GM10248 (cell line): ENCODE data around the gene STIMATE.

Experiments
- CTCF ChIA-PET: fragments of 300-600 bp; sonication (Branson Sonifier 250); formaldehyde crosslinking; extraction: SDS; loops from one replicate; lab custom pipeline; 2021; ENCODE audit warnings: antibody characterized with exemption; lab: Yijun Ruan, JAX
- POLR2A ChIA-PET: fragments of 350-650 bp; sonication (Branson Sonifier 250); formaldehyde crosslinking; extraction: SDS; loops from one replicate; lab custom pipeline; 2020; ENCODE audit warnings: antibody characterized with exemption; lab: Yijun Ruan, JAX
- DNase-seq: peaks from one replicate; pipeline ENCODE4 v3.0.0; 2012; ENCODE audit errors: extremely low spot score
- CTCF ChIP-seq: IDR thresholded peaks from 2 replicates; pipeline ENCODE4 v1.5.1; 2012; ENCODE audit warnings: mild to moderate bottlenecking, low read depth; ENCODE audit errors: extremely low read depth, missing control alignments, control extremely low read depth

Gene STIMATE

GRCh38 chr3:52930748-52931147 is 33.4 kb upstream of the STIMATE start:
- CTCF ChIA-PET: interaction anchor here (1.3 to 2.9 kb wide), 6 partner anchors 10 to 74 kb away, joined by 3 to 10 read pairs (median 5); no protein-coding TSS in a partner anchor

GRCh38 chr3:52926554-52926953 is 29.2 kb upstream of the STIMATE start:
- POLR2A ChIA-PET: no interaction called here
- CTCF ChIA-PET: interaction anchor here (1.0 to 4.3 kb wide), 6 partner anchors 8 to 76 kb away, joined by 3 to 25 read pairs (median 7); no protein-coding TSS in a partner anchor
- DNase-seq: no peak
- TF ChIP-seq CTCF: no peak

More at GRCh38 chr3:52930748-52931147, 33.4 kb upstream of the STIMATE start:
- no peak for TF ChIP-seq CTCF
- POLR2A ChIA-PET: no interaction called here
- peak; percentile 33 for DNase-seq

GRCh38 chr3:52925405-52926313 is 28.3 kb upstream of the STIMATE start:
- TF ChIP-seq CTCF: no peak
- POLR2A ChIA-PET: interaction anchor here (0.6 kb wide), 1 partner anchor 52 kb away, joined by 4 read pairs; no protein-coding TSS in a partner anchor
- no peak for DNase-seq
- CTCF ChIA-PET: interaction anchor here (1.1 to 4.3 kb wide), 4 partner anchors 9 to 87 kb away, joined by 3 to 25 read pairs (median 13); no protein-coding TSS in a partner anchor

- DNase-seq: no peak
- ChIA-PET POLR2A (no interaction called here), CTCF (interaction anchor here (1.6 to 3.7 kb wide), 2 partner anchors 9 to 15 kb away, joined by 4 to 9 read pairs; no protein-coding TSS in a partner anchor)
- TF ChIP-seq CTCF: no peak
These were observed 26.6 kb upstream of the STIMATE start for GRCh38 chr3:52923963-52924362.

GRCh38 chr3:52920841-52921240 is 23.5 kb upstream of the STIMATE start:
- ChIA-PET CTCF (interaction anchor here (1.2 to 2.4 kb wide), 3 partner anchors 9 to 16 kb away, joined by 3 to 10 read pairs (median 5); no protein-coding TSS in a partner anchor), POLR2A (no interaction called here)
- DNase-seq: no peak

More at GRCh38 chr3:52920841-52921240, 23.5 kb upstream of the STIMATE start:
- no peak for TF ChIP-seq CTCF
